ENCODE results near the gene MUC12.
"Not testable (repeated sequence)": the region's sequence is repeated elsewhere in the genome, so short reads cannot be mapped to it uniquely, and the experiment has no call there.

The MUC12 gene

GRCh38 chr7:100969066-100969615 lies at the start of gene MUC12:
Gene MUC12 (plus strand): TSS chr7:100969565. CDS start chr7:100969623, 58 bp downstream.
- no peak for TF ChIP-seq EZH2 (IDR thresholded peaks at IDR 0.05)
- TF ChIP-seq POLR2AphosphoS5 (IDR thresholded peaks at IDR 0.05; ENCODE audit: borderline replicate concordance, low read depth, low read length), result no peak
- TF ChIP-seq FOXP2 (optimal IDR thresholded peaks at IDR 0.05; ENCODE audit: control extremely low read depth, extremely low read length, insufficient read depth), result no peak

GRCh38 chr7:100919779-100920437 lies 49.5 kb upstream of the MUC12 start:
- not testable (repeated sequence) for H3K27ac ChIP-seq; H3K9ac ChIP-seq (ENCODE audit: insufficient read length); DNase-seq (ENCODE audit: low read depth, low spot score); H3K9me3 ChIP-seq (ENCODE audit: low read depth, low read length); H3K36me3 ChIP-seq (ENCODE audit: insufficient read depth, low read length); H3K4me3 ChIP-seq

More at GRCh38 chr7:100969066-100969615, at the start of gene MUC12:
- H3K27ac ChIP-seq, result no peak within 1 kb of the TSS
- DNase-seq (ENCODE audit: low read depth, low spot score), result no peak
- no peak within 1 kb of the TSS for H3K9ac ChIP-seq (ENCODE audit: insufficient read length)
- no peaks in the 10 kb centered on the region for H3K36me3 ChIP-seq (ENCODE audit: insufficient read depth, low read length)
- H3K9me3 ChIP-seq (ENCODE audit: low read depth, low read length), result no peaks in the 10 kb centered on the region
- no peak within 1 kb of the TSS for H3K4me3 ChIP-seq

- Histone ChIP-seq H3K36me3 (ENCODE audit: insufficient read depth, low read length) (no peaks in the 10 kb centered on the region), H3K9me3 (ENCODE audit: low read depth, low read length) (no peaks in the 10 kb centered on the region), H3K4me3 (no peak overlapping the region), H3K9ac (ENCODE audit: insufficient read length) (no peak overlapping the region), H3K27ac (no peak overlapping the region)
- DNase-seq (ENCODE audit: low read depth, low spot score), result no peak
- TF ChIP-seq POLR2AphosphoS5 (IDR thresholded peaks at IDR 0.05; ENCODE audit: borderline replicate concordance, low read depth, low read length) (no peak), EZH2 (IDR thresholded peaks at IDR 0.05) (no peak), FOXP2 (optimal IDR thresholded peaks at IDR 0.05; ENCODE audit: control extremely low read depth, extremely low read length, insufficient read depth) (no peak)
Measured at GRCh38 chr7:100921039-100921438, 48.3 kb upstream of the MUC12 start.

- H3K36me3 ChIP-seq (ENCODE audit: insufficient read depth, low read length); H3K27ac ChIP-seq; H3K9me3 ChIP-seq (ENCODE audit: low read depth, low read length); DNase-seq (ENCODE audit: low read depth, low spot score); H3K9ac ChIP-seq (ENCODE audit: insufficient read length); H3K4me3 ChIP-seq: not testable (repeated sequence)
Measured at GRCh38 chr7:100923616-100924015, 45.7 kb upstream of the MUC12 start.

- Histone ChIP-seq H3K9me3 (ENCODE audit: low read depth, low read length) (no peaks in the 10 kb centered on the region), H3K27ac (no peak overlapping the region), H3K4me3 (no peak overlapping the region), H3K36me3 (ENCODE audit: insufficient read depth, low read length) (no peaks in the 10 kb centered on the region), H3K9ac (ENCODE audit: insufficient read length) (no peak overlapping the region)
- TF ChIP-seq FOXP2 (optimal IDR thresholded peaks at IDR 0.05; ENCODE audit: control extremely low read depth, extremely low read length, insufficient read depth) (no peak), POLR2AphosphoS5 (IDR thresholded peaks at IDR 0.05; ENCODE audit: borderline replicate concordance, low read depth, low read length) (no peak), EZH2 (IDR thresholded peaks at IDR 0.05) (no peak)
- DNase-seq (ENCODE audit: low read depth, low spot score), result no peak
Measured at GRCh38 chr7:100929808-100930174, 39.6 kb upstream of the MUC12 start.

- H3K4me3 ChIP-seq, result no peak overlapping the region
- TF ChIP-seq POLR2AphosphoS5 (IDR thresholded peaks at IDR 0.05; ENCODE audit: borderline replicate concordance, low read depth, low read length), result no peak
- no peak for TF ChIP-seq EZH2 (IDR thresholded peaks at IDR 0.05)
- no peak for TF ChIP-seq FOXP2 (optimal IDR thresholded peaks at IDR 0.05; ENCODE audit: control extremely low read depth, extremely low read length, insufficient read depth)
- no peak overlapping the region for H3K9ac ChIP-seq (ENCODE audit: insufficient read length)
- no peaks in the 10 kb centered on the region for H3K36me3 ChIP-seq (ENCODE audit: insufficient read depth, low read length)
- no peaks in the 10 kb centered on the region for H3K9me3 ChIP-seq (ENCODE audit: low read depth, low read length)
- DNase-seq (ENCODE audit: low read depth, low spot score), result no peak
- H3K27ac ChIP-seq, result no peak overlapping the region
Measured at GRCh38 chr7:100933734-100934133, 35.6 kb upstream of the MUC12 start.

GRCh38 chr7:100935381-100935780 lies 34.0 kb upstream of the MUC12 start:
- not testable (repeated sequence) for DNase-seq (ENCODE audit: low read depth, low spot score); H3K9ac ChIP-seq (ENCODE audit: insufficient read length); H3K36me3 ChIP-seq (ENCODE audit: insufficient read depth, low read length); H3K9me3 ChIP-seq (ENCODE audit: low read depth, low read length); H3K27ac ChIP-seq; H3K4me3 ChIP-seq

GRCh38 chr7:100936167-100936566 lies 33.2 kb upstream of the MUC12 start:
- not testable (repeated sequence) for H3K27ac ChIP-seq; DNase-seq (ENCODE audit: low read depth, low spot score); H3K9ac ChIP-seq (ENCODE audit: insufficient read length); H3K36me3 ChIP-seq (ENCODE audit: insufficient read depth, low read length); H3K9me3 ChIP-seq (ENCODE audit: low read depth, low read length); H3K4me3 ChIP-seq

GRCh38 chr7:100942045-100942774 lies 27.2 kb upstream of the MUC12 start:
- no peak overlapping the region for H3K27ac ChIP-seq
- no peak overlapping the region for H3K9ac ChIP-seq (ENCODE audit: insufficient read length)
- TF ChIP-seq FOXP2 (optimal IDR thresholded peaks at IDR 0.05; ENCODE audit: control extremely low read depth, extremely low read length, insufficient read depth), result no peak
- TF ChIP-seq POLR2AphosphoS5 (IDR thresholded peaks at IDR 0.05; ENCODE audit: borderline replicate concordance, low read depth, low read length), result no peak
- no peak for TF ChIP-seq EZH2 (IDR thresholded peaks at IDR 0.05)
- H3K9me3 ChIP-seq (ENCODE audit: low read depth, low read length), result no peaks in the 10 kb centered on the region
- H3K4me3 ChIP-seq, result peak overlapping the region; percentile 4; the same call in 1 of the 2 replicates
- no peak for DNase-seq (ENCODE audit: low read depth, low spot score)
- H3K36me3 ChIP-seq (ENCODE audit: insufficient read depth, low read length), result no peaks in the 10 kb centered on the region

Measured in SK-N-MC (cell line).